BJ (cell line): ENCODE measurements around the gene FAM13C. TPM values are rescaled to one million over a fixed set of nuclear protein-coding genes. Genes with fewer than 3 reads are reported as not detected.

Source experiments
- CTCF ChIA-PET: fragments of 350-600 bp; formaldehyde crosslinking; extraction: SDS; loops from one replicate; lab custom pipeline; 2021; ENCODE audit warnings: antibody characterized with exemption, inconsistent platforms; lab: Yijun Ruan, JAX
- POLR2A ChIA-PET: fragments of 300-600 bp; sonication (Branson Sonifier 250); formaldehyde crosslinking; extraction: SDS; loops from one replicate; lab custom pipeline; 2021; ENCODE audit warnings: antibody characterized with exemption; lab: Charles Lee
- DNase-seq: peaks from one replicate; pipeline ENCODE4 v3.0.0-alpha.2; 2011; ENCODE audit warnings: low read depth
- H3K27me3 ChIP-seq: 2 replicates; pipeline ENCODE4 v1.6.0; 2011; ENCODE audit warnings: low read length; ENCODE audit not compliant: control insufficient read depth, insufficient read depth
- H3K36me3 ChIP-seq: 2 replicates; pipeline ENCODE4 v1.5.1; 2011; ENCODE audit warnings: low read length; ENCODE audit not compliant: control insufficient read depth, insufficient read depth
- H3K4me3 ChIP-seq: 2 replicates; pipeline ENCODE4 v1.5.1; 2011; ENCODE audit warnings: low read depth, mild to moderate bottlenecking, control low read depth, low read length
- polyA plus RNA-seq: library from polyadenylated mRNA; depleted of rRNA; stranded (reverse); fragments of >200 nt; gene quantifications from 2 replicates; pipeline ENCODE4 v1.2.3, GENCODE V29; 2011
- TF ChIP-seq, protein P1 (sequence below): IDR thresholded peaks from 2 replicates; pipeline ENCODE4 v1.5.1; 2011; ENCODE audit warnings: low read depth, mild to moderate bottlenecking, control low read depth, inconsistent platforms, low read length, moderate library complexity; ENCODE audit not compliant: insufficient read depth

The FAM13C gene
- polyA plus RNA-seq, 1 experiment = not detected

DNA sequence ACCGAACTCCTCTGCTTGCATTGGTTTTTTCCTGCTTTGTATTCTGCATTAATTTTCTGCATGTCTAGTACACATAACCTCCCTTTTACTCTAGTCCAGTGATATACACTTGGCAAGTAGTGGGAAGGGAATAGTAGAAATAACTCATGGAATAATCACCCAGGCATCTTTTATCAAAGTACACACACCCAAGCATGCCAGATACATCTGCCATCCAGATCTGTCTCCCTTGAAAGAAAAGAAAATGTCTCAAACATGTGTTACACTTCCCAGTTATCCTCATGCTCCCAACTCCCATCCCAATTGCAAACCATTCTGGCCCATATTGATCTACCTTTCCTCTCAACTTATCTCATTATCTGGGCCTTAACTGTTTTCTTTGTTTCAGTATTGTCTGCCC, 106.9 kb downstream of the FAM13C start:
- TF ChIP-seq, protein P1, sequence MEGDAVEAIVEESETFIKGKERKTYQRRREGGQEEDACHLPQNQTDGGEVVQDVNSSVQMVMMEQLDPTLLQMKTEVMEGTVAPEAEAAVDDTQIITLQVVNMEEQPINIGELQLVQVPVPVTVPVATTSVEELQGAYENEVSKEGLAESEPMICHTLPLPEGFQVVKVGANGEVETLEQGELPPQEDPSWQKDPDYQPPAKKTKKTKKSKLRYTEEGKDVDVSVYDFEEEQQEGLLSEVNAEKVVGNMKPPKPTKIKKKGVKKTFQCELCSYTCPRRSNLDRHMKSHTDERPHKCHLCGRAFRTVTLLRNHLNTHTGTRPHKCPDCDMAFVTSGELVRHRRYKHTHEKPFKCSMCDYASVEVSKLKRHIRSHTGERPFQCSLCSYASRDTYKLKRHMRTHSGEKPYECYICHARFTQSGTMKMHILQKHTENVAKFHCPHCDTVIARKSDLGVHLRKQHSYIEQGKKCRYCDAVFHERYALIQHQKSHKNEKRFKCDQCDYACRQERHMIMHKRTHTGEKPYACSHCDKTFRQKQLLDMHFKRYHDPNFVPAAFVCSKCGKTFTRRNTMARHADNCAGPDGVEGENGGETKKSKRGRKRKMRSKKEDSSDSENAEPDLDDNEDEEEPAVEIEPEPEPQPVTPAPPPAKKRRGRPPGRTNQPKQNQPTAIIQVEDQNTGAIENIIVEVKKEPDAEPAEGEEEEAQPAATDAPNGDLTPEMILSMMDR = no peak
- DNase-seq = no peak
- Histone ChIP-seq H3K36me3 (no peaks in the 10 kb centered on the region), H3K27me3 (no peaks in the 10 kb centered on the region), H3K4me3 (no peak overlapping the region)
- ChIA-PET CTCF (no interaction called here), POLR2A (no interaction called here)

GRCh38 chr10:59252491-59252890, 109.9 kb downstream of the FAM13C start:
- no peak for DNase-seq
- ChIA-PET POLR2A (no interaction called here), CTCF (no interaction called here)
- no peaks in the 10 kb centered on the region for H3K27me3 ChIP-seq
- H3K36me3 ChIP-seq = no peaks in the 10 kb centered on the region
- no peak overlapping the region for H3K4me3 ChIP-seq
- TF ChIP-seq, protein P1 = no peak

- no peak for DNase-seq
- Histone ChIP-seq H3K27me3 (peaks cover 2% of the 10 kb centered on the region; the same call in 1 of the 2 replicates), H3K4me3 (no peak overlapping the region), H3K36me3 (no peaks in the 10 kb centered on the region)
- ChIA-PET CTCF (no interaction called here), POLR2A (no interaction called here)
- TF ChIP-seq, protein P1 = no peak
Observed at GRCh38 chr10:59245686-59246085, 116.7 kb downstream of the FAM13C start.

DNA sequence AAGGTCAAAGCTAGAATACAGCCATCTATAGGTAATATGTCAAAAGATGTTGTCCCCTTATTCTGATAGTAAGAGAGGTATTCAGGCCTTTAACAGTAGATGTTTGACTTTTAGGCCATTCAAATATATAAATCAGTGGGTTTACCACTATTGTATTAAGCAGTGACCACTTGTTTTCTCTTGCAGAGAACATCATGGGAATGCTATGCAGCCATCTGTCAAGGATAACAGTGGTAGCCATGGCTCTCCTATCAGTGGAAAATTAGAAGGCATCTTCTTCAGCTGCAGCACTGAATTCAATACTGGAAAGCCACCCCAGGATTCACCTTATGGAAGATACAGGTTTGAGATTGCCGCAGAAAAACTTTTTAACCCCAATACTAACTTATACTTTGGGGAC, 117.5 kb downstream of the FAM13C start:
- Histone ChIP-seq H3K4me3 (no peak overlapping the region), H3K27me3 (peaks cover 2% of the 10 kb centered on the region; the same call in 1 of the 2 replicates), H3K36me3 (no peaks in the 10 kb centered on the region)
- POLR2A ChIA-PET = no interaction called here
- CTCF ChIA-PET = interaction anchor here (1.4 kb wide), 1 partner anchor 335 kb away, joined by 3 read pairs; no protein-coding TSS in a partner anchor
- TF ChIP-seq, protein P1 = no peak
- no peak for DNase-seq

GRCh38 chr10:59243611-59244195, 118.6 kb downstream of the FAM13C start:
- Histone ChIP-seq H3K27me3 (peaks cover 2% of the 10 kb centered on the region; the same call in 1 of the 2 replicates), H3K4me3 (no peak overlapping the region), H3K36me3 (no peaks in the 10 kb centered on the region)
- POLR2A ChIA-PET = no interaction called here
- no peak for DNase-seq
- TF ChIP-seq, protein P1 = no peak
- CTCF ChIA-PET = interaction anchor here (0.6 to 1.4 kb wide), 2 partner anchors 230 to 337 kb away, joined by 3 to 4 read pairs; no protein-coding TSS in a partner anchor
